Forelimb muscle (tissue), 1 donor: Measurements from ENCODE around the gene GRHPR. TPM values are rescaled to one million over a fixed set of nuclear protein-coding genes. Genes with fewer than 3 reads are reported as not detected.
"Not testable (repeated sequence)": the region's sequence is repeated elsewhere in the genome, so short reads cannot be mapped to it uniquely, and the experiment has no call there.

ENCODE experiments used
- DNase-seq: peaks from one replicate; pipeline ENCODE4 v3.0.0-alpha.2; 2013; ENCODE audit warnings: low read depth
- polyA plus RNA-seq: library from polyadenylated mRNA; unstranded; fragments of 120-200 nt; gene quantifications from one replicate; pipeline ENCODE4 v1.2.1, GENCODE V29; 2013; ENCODE audit not compliant: insufficient read length

The GRHPR gene
- polyA plus RNA-seq: 124 TPM

- no peak for DNase-seq
Observed at GRCh38 chr9:37422289-37423104, at the start of gene GRHPR. Gene GRHPR, plus strand, starts transcription at chr9:37422696. Its CDS starts 55 bp downstream, at chr9:37422751.

GRCh38 chr9:37372839-37373238, 49.7 kb upstream of the GRHPR start:
- DNase-seq: no peak

- DNase-seq: no peak
Observed at GRCh38 chr9:37373621-37374020, 48.9 kb upstream of the GRHPR start.

GRCh38 chr9:37374892-37375291, 47.6 kb upstream of the GRHPR start:
- no peak for DNase-seq

GRCh38 chr9:37377688-37378612, 44.5 kb upstream of the GRHPR start:
- no peak for DNase-seq

GRCh38 chr9:37378613-37379004, 43.9 kb upstream of the GRHPR start:
- no peak for DNase-seq

GRCh38 chr9:37379835-37380234, 42.7 kb upstream of the GRHPR start:
- no peak for DNase-seq

GRCh38 chr9:37380570-37380969, 41.9 kb upstream of the GRHPR start:
- no peak for DNase-seq

GRCh38 chr9:37381094-37381741, 41.3 kb upstream of the GRHPR start:
- DNase-seq: no peak

GRCh38 chr9:37382161-37382981, 40.1 kb upstream of the GRHPR start:
- DNase-seq: no peak

GRCh38 chr9:37382982-37383357, 39.5 kb upstream of the GRHPR start:
- DNase-seq: no peak

GRCh38 chr9:37383393-37383792, 39.1 kb upstream of the GRHPR start:
- DNase-seq: no peak

- DNase-seq: no peak
Observed at GRCh38 chr9:37383876-37384746, 38.4 kb upstream of the GRHPR start.

- DNase-seq: no peak
Observed at GRCh38 chr9:37385286-37385685, 37.2 kb upstream of the GRHPR start.

- no peak for DNase-seq
Observed at GRCh38 chr9:37386988-37387387, 35.5 kb upstream of the GRHPR start.

- no peak for DNase-seq
Observed at GRCh38 chr9:37390759-37391158, 31.7 kb upstream of the GRHPR start.

- DNase-seq: no peak
Observed at GRCh38 chr9:37392272-37392671, 30.2 kb upstream of the GRHPR start.

GRCh38 chr9:37395229-37395628, 27.3 kb upstream of the GRHPR start:
- DNase-seq: no peak

GRCh38 chr9:37395663-37396062, 26.8 kb upstream of the GRHPR start:
- no peak for DNase-seq

- not testable (repeated sequence) for DNase-seq
Observed at GRCh38 chr9:37397948-37398347, 24.5 kb upstream of the GRHPR start.
